OCI-M2 (cell line): ENCODE data around the gene KLC4.
"Not testable (repeated sequence)": the region's sequence is repeated elsewhere in the genome, so short reads cannot be mapped to it uniquely, and the experiment has no call there.

ENCODE experiments used
- DNase-seq: peaks from one replicate; lab custom pipeline; 2025; ENCODE audit not compliant: unreplicated experiment; lab: John Stamatoyannopoulos, UW

KLC4 gene

DNA sequence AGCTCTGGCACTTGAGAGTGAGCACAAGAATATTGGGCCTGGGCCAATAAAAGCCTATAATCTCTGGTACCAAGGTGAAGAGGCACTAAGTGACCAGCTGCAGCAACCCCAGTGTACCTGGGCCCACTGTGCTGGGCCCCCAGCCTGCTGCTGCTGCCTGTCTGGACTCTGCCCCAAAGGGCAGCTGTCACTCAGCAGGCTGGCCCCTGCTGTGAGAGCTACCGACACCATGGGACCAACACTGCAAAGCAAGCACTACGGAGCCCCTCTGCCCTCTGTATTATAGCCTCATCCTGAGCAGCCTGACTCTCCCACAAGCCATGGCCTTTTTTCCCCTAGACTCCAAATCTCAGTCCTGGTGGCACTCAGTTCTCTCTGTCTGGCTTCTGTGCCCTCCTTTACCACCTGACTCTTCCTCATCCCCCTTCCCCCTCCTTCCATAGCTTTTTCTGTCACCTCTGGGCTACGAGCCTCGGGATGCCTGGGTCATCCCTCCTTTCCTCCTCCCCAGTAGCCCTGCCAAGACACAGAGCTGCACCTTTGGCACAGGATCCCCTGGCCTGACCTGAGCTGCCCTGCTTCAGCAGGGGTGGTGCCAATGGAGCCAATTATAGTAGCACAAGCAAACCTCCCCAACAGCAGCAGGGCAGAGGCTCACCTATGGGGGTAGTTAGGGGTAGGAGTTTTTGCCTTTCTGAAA is 23.8 kb upstream of the KLC4 start:
- DNase-seq: no peak

DNA sequence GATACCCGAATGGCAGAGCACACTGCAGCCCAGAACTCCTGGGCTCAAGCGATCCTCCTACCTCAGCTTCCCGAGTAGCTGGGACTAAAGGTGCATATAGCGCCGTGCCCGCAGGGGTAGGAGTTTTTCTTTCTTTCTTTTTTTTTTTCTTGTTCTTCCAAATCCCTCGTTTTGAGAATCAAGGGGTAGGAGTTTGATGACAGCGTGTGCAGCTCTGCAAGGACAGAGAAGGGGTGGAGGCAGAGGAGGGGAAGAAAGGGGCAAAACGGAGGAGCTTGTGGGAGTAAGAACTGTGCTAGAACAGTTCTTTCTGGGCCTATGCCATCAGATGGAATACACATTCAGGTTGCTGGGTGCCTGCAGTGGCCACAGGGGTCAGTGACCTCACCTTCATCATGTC is 22.7 kb upstream of the KLC4 start:
- no peak for DNase-seq

DNA sequence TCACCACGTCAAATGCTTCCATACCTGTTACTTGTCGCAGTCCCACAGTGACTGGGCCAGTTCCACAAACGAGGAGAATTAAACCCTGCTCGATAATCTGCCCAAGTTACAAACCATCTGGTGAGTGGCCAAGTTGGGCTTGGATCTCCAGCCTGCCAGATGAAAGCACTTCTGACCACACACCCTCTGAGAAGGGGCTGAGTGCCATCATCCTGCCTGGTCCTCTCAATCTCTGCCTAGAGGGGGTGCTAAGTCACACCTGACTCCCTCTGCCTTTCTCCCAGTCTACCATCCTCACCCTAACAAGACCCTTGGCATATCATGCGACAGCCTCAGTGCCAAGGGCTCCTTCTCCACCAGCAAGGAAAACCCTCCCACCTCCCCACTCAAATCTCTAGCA is 22.2 kb upstream of the KLC4 start:
- no peak for DNase-seq

DNA sequence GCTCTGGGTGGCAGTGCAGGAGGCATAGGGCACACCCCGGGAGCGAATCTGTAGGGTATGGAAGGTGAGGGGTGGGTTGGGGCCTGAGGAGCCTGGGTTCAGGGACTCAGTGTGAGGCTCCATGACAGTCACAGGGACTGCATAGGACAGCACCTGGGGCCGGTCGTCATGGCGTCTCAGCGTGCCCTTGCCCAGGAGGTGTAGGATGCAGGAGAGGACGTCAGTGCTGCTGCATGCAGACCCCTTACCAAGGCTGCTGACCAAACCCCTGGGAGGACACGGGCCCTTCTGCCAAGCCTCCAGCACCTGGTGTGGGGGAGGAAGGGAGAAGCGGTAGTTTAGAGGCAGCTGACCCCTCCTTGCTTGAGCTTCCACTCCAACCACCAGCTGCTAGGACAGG is 21.7 kb upstream of the KLC4 start:
- DNase-seq: no peak

DNA sequence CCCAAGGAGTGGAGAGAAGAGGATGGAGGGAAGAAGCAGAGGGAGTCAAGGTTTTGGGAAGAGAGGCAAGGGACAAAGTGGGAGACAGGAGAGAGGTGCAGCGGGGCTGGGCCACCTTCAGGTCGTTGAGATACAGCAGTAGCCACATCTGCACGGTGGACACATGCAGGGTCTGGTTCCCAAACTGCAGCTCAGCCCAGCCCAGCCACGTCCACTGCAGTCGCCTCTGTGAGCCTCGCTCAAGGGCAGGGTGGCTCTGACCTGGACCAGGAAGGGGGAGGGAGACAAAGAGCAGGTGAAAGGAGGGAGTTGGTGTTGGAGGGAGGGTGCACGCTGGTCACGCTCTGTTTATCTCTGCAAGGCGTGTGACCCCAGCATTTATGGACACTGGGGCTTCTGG is 20.7 kb upstream of the KLC4 start:
- no peak for DNase-seq

DNA sequence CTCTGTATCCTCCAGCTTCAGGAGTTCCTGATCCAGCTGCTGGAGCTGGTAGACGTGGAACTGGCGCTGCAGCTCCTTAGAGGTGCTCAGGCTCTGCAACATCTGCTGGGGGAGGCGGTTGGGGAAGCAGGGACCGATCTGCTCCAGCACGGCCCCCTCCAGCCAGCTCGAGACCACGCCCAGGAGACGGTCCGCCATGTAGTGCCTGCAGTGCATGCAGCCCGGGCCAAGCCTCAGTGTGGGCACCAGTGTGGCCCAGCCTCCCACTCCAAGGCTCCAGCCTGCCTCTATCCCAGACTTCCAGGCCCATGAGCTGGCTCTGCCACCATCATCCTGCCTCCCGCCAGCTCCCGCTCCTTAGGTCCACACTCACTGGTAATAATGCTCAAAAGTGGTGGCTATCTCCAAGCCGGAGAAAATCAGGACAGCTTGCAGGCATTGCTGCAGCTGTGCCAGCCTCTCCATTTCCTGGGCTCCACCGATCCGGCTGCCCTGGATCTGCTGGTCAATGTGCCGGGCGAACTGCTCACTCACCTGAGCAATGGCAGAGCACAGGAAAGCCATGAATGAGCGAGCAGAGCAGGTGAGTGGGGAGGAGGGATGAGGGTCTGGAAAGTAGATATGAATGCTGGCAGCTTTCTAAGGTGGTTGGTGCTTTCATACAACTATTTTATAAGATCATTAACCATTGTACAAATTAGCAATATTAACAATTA is 18.7 kb upstream of the KLC4 start:
- no peak for DNase-seq

DNA sequence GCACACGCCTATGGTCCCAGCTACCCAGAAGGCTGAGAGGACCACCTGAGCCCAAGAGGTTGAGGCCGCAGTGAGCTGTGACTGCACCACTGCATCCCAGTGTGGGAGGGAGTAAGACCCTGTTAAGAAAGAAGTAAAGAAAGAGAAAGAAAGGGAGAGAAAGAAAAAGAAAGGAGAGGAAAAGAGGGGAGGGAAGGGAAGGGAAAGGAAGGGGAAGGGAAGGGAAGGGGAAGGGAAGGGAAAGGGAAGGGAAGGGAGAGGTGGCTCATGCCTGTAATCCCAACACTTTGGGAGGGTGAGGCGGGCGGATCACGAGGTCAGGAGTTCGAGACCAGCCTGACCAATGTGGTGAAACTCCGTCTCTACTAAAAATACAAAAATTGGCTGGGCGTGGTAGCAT is 18.0 kb upstream of the KLC4 start:
- not testable (repeated sequence) for DNase-seq

DNA sequence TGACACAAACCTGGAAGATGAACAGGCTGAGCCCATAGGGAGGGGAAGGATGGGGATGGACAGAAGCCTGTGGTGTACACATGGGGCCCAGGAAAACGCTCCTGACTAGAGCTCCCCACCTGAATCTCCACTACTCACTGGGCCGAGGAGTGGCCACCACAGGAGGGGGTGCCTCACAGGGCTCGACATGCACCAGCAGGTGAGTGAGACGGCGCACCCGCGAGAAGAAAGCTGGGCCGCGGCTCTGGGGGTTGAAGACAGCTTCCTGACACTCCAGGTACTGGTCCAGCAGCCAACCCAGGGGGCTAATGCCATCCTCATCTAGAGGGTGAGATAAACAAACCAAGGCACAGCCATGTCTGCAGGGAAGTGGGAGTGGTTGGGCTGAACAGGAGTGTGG is 16.1 kb upstream of the KLC4 start:
- no peak for DNase-seq

DNA sequence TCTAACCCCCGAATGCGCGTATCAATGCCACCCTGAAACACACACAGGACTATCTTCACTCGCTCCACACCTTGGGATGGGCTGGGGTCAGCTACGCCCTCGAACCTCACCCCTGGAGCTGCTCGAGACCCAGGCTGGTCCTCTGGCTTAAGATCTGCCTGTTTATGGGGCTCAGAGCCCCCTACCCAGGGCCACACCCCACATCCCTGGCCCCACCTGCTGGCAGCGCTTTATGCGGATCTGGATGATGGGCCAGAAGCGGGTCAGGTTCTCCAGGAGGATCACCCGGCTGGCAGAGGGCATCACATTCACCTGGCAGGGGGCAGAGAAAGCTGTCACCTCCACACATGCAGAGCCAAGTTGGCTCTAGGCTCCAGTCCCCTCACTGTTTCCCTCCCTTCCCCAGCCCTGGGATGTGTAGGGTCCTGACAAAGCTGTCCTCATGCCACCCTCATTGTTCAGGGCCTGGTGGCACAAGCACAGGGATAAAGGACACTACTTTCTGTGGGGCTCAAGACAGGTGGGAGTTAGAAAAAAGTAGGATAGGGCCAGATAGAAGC is 14.0 kb upstream of the KLC4 start:
- no peak for DNase-seq

DNA sequence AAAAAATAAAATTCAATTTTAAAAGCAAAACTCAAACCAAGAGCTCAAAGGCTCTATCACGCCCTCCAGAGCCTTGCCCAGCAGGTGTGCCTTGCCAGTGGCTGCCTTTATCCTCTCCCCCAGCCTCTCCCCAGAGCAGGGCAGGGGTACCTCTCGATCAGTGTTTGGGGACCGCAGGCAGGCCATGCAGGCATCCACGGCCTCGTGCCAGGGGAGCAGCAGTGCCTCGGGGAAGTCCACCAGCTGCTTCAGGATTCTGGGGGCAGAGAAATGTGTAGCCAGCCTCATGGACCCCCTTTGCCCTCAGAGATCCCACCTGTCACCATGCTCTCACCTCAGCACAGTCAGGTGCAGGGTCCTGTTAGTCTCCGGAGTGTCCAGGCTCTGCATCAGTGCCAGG is 11.4 kb upstream of the KLC4 start:
- no peak for DNase-seq

DNA sequence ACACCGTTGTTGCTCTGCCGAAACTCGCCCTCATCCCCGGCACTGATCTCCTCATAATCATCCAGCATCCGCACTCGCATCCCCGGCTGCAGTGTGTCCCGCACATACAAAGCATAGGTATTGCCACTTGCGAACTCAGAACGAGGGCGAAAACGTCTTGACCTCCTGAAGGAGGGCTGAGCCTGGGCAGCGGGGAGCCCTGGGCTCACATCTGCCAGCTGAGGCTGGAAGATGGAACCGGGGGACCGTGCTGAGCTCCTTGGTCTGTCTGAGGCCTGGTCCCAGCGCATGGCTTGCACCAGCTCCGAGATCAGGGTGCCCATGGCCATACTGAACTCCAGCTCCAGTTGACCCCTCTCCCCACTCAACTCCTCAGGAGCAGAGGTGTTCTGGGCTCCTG is 8.4 kb upstream of the KLC4 start:
- DNase-seq: no peak

DNA sequence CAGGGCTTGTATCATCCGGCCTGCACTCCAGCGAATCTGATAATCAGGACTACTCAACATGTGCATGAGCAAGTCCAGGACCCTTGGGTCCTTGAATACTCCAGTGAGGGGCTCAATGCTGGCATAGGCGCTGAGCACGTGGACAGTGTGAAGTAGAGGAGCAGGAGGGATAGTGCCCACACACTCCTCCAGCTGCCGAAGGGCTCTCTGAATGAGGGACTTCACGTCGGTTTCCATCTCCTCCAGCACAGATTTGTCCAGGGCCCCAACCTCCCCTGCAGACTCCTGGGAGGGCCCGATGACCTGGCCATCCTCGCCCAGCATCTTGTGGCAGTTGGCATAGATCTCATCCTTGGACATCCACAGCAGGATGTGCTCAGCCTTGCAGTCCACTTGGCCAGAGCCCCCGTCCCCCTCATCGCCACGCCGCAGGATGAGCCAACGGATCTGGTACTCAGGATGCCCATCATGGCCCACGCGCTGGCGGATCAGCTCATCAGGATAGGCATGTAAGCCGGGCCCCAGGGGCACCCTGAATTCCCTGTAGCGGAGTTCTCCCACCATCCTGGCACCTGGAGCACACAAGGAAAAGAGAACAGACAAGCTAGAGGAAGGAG is 7.1 kb upstream of the KLC4 start:
- DNase-seq: no peak

DNA sequence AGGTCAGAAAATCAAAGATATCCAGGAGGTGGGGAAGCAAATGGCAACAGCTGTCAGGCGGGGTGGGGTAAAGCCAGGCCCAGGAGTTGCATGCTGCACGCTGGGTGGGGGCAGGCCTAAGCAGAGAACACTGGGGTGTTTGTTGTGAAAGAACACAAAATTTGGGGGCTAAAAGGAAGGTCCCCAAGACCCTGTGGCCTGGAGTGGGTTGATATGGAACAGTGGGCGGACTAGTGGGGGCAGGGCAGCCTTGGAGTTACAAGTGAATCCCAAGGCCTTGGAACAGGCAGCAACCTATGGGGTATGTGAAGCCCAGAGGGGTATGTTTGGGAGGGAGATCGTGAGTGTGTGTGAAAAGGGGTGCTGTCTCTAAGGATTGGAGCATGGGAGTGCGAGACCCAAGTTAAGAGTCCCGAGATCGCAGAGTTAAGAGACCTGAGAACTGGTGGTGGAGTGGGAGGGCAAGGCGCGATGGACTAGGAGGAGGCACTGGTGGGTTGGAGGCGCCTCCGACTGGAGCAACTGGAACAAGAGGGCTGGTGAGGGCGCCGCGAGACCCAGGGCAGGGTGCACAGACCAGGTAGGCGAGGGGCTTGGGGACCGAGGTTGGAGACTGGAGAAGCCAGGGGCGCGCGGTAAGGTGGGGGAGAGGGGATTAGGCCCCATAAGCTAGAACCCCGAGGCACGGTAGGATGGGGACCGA is 6.4 kb upstream of the KLC4 start:
- no peak for DNase-seq

DNA sequence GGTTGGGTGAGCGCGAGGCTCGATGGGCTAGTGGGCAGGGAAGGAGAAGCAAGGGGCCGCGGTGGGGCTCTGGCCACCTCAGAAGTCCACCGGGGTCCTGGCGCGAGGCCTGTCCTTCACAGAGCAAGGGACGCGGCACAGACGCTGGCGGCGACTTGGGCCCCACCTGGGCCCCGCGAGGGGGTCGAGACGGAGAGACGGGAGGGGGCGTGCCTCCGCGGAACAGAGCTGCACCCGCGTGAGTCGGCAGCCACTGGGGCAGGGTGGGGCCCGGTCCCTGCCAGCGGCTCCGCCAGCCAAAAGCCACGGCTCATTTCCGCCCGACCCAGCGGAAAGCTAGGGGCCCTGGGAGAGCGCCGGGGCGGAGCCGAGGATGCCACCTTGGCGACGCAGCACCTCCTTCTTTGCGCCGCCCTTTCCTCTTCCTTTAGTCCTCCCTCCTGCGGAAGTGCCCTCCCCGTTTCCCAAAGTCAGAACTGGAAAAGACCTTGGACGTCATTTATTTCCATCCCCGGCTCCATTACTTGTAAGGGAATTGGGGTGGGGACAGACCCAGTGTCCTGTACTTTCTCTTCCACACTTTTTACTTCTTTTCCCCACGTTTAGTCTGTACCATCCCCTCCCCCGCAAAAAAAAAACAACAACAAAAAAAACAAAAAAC is 5.8 kb upstream of the KLC4 start, which contains the start of gene CUL7:
Gene CUL7 (minus strand): TSS at position 307 of the 661 bp plus-strand sequence. CDS start 1,063 bp downstream, outside the sequence.
- DNase-seq: peak; percentile 82

DNA sequence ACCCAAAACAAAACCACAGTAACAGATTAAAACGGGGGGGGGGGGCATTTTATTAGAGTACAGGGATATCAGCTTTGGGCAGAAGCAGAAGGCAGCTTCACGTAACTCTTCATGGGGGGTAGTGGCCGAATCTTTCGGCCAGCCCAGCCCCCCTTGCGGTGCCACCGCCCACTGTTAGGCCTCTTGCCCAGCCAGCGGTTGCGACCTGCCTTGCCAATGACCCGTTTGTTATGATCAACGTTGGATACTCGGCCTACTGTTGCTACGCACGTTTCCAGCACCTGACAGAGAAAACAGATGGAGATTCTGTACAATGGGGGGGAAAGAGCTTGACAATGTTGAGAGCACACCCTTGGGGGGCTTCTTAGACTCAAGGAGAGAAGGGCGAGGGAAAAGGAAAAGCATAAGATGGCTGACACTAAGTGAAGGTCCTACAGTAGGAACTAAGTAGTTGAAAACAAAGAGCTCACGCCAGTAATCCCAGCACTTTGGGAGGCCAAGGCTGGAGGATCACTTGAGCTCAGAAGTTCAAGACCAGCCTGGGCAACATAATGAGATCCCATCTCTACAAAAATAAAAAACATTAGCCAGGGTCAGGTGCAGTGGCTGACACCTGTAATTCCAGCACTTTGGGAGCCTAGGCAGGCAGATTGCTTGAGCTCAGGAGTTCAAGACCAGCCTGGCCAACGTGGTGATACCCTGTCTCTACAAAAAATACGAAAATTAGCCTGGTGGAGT is 5.1 kb upstream of the KLC4 start:
- no peak for DNase-seq

DNA sequence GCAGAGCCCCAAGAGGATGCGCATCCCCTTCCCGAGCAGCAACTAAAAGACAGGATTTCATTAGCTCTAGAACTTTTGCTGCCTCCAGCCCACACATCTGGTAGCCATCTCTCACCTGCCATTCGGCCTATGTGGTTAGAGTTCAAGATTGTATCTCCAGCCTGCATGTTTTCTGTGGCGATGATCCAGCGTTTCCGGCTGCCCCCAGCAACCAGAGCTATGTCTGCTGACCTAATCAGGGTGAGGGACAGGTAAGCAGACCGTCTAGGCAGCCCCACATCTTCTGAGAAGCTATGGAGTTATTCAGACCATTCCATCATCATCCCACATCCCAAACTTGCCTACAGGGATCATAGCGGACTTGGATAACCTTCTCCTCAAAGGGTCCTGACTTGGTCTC is 3.5 kb upstream of the KLC4 start:
- DNase-seq: no peak

DNA sequence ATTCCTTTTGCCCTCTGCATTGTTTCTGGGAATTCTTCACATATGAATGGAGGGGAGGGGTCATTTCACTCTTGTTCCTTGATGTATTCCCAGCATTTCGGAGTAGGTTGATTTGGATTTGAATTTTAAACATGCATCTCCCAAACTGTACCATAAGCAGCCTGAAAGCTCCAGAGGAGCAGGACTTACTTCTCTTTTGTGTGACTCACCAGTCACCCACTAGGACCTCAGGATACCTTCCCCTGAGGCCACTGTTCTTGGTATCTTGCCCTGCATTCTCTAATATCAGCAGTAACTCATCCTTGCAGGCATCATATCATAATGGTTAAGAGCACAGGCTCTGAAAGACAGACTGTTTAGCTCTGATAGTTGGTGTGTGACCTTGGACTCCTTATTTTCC is 900 bp upstream of the KLC4 start:
- DNase-seq: no peak

DNA sequence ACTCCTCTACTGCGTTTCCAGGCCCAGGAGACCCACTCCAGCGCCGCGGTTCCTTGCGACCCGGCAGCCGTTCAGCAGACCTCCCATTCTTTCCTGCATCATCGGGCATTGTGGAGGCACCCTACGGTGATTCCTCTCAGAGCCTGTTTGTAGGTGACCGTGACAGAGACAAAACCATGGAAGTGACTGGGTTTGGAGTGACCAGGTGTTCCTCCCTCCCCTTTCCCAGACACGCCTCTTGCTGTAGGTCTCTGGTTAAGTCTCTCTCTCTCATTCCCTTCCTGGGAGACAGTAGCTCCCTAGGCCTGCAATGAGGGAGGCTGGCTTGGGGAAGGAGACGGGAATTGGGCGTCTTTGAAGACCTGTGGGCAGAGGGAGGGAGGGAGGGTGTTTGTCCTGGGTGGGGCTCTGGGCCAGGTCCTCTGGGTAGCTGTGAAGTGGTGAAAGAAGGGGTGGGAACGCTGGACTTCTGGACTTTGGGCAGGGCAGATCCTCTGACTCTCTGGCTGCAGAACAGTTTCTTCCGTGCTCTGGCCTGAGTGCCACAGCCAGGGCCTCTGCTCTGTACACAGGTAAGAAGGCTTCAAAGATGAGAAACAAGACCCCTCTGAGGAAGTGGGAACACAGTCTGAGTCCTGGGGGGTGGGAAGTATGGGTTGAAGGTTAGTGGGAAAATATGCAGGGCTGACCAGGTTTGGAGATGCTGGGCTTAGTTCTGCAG is 763 bp downstream of the KLC4 start:
- no peak for DNase-seq

DNA sequence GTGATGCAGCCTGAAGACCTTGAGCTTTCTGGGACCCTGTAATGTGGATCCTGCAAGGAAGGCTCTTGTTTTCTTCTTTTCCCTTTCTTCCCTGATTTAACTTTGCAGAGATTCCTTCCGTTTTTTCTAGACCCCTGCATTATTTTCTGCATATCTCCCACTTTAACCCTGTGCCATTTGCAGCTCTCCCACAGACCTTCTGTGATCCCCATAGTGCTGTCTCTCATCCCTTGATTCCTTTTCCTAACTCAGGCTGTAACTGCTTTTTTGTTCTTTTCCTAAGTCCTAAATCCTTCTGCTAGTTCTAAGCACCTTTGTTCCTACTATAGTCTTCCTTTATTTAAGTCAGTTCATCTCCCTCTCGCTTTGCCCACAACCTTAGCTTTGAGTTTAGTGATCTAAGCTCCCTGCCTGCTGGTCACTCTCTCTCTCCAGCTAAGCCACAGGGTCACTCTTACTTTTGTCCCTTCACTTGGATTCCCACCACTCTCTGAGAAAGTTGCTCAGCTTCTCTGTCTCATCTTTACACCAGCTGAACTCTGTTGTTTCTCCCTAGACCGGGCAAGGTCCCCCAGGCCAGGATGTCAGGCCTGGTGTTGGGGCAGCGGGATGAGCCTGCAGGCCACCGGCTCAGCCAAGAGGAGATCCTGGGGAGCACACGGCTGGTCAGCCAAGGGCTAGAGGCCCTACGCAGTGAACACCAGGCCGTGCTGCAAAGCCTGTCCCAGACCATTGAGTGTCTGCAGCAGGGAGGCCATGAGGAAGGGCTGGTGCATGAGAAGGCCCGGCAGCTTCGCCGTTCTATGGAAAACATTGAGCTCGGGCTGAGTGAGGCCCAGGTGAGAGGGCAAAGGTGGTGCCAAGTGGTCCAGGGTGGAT is 1.6 kb downstream of the KLC4 start:
- DNase-seq: no peak
